Hematopoietic multipotent progenitor cell treated with erythropoietin and hydrocortisone succinate and interleukin-3 and kit ligand, for 6 days (in vitro differentiated cells): Measurements from ENCODE around the gene CES4A.
A peak's percentile ranks its signal among the peaks of the same experiment; 100 is the strongest.
"Not testable (repeated sequence)": the region's sequence is repeated elsewhere in the genome, so short reads cannot be mapped to it uniquely, and the experiment has no call there.

Experiments used
- DNase-seq: peaks from one replicate; pipeline ENCODE4 v3.0.0-alpha.2; 2015

The CES4A gene

DNA sequence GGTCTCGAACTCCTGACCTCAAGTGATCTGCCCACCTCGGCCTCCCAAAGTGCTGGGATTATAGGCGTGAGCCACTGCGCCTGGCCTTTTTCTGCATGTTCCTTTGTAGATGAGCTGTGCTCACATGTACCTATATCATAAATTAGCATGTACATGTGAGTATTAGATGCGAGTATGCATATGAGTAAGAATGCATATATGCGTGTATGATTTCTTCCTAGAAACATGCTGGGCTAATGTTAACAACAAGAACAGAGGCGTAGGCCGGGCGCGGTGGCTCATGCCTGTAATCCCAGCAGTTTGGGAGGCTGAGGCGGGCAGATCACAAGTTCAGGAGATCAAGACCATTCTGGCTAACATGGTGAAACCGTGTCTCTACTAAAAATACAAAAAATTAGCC lies 5.2 kb downstream of the CES4A start:
- DNase-seq = not testable (repeated sequence)

GRCh38 chr16:66996324-66996982 lies 8.1 kb downstream of the CES4A start:
- DNase-seq = no peak

GRCh38 chr16:66996983-66997358 lies 8.6 kb downstream of the CES4A start:
- no peak for DNase-seq

GRCh38 chr16:67000384-67001351 lies 12.3 kb downstream of the CES4A start:
- peak; percentile 55 for DNase-seq

DNA sequence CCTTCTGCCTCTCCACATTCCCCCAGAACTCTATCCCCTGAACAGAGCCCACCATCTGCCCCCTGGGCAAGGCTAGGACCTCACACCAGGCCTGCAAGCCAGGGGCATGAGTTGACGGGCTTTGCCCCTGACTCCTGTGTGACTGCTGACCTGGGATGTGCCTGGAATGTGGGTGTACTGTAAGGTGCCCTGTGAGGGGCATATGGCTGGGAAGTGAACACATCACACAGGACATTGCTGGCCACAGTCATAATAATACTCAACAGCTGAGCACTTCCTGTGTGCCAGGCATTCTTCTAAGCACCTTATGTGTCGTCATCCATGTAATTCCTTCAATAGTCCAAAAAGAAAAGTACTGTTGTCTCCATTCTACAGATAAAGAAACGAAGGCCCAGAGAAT lies 13.3 kb downstream of the CES4A start:
- DNase-seq = no peak

DNA sequence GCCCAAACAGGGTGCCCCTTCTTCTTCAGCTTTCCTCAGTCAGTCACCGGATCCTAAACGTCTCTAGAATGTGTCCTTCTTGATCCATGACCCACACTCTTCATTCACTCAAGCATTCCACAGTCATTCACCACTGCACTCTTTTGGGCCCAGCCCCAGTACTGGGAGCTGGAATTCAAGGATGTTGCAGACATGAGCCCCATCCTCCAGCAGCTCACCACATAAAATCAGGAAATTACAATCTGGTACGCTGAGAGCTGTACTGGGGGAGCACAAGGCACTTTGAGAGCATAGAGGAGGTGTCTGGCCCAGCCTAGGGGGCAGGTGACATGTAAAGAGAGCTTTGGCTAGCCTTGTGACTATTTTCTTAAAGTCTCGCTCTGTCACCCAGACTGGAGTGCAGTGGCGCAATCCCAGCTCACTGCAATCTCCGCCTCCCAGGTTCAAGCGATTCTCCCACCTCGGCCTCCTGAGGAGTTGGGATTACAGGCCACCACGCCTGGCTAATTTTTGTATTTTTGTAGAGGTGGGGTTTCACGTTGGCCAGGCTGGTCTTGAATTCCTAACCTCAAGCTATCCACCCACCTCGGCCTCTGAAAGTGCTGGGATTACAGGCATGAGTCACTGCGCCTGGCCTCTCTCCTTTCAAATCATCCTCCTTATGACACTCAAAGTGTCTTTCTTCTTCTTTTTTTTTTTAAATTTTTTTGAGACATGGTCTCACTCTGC lies 18.7 kb downstream of the CES4A start:
- no peak for DNase-seq

GRCh38 chr16:67009158-67009557 lies 20.8 kb downstream of the CES4A start:
- no peak for DNase-seq

- no peak for DNase-seq
Measured at GRCh38 chr16:67011274-67011673, 22.9 kb downstream of the CES4A start.

GRCh38 chr16:67013233-67013822 lies 24.9 kb downstream of the CES4A start:
- no peak for DNase-seq

DNA sequence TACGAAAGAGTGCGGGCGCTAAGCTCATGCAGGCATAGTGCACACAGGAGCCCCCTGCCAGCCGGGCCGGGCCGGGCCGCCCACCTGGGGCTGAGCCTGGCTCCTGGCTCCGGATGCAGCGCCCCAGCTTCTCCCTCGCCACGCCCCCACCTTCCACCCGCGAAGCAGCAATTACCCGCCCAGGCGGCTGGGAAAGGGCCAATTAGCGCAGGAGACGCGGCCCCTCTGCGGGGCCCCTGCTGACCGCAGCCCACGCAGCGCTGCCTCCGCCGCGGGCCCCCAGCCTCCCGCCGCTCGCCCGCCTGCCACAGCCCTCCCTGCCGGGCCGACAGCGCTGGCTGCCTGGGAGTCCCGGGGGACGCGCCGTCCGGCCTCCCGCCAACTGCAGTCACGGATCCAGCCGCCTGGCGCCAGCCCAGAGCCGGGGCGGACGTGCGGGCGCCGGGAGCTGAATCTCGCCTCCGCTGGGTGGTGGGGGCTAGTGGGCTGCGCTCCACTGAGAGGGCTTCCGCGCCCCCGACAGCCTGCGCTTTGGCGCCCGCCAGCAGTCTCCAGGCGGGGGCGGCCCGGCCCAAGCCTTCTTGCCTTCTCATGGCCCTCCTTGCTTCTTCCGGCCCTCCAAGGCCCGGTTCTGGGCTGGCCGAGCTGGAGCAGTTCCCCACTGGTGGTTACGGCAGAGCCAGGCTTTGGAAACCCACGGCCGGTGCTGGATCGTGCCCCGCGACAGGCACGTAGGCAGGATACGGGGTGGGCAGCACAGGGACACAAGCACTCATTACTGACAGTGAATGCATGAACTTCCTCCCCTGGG lies 25.6 kb downstream of the CES4A start:
- peak; percentile 60 for DNase-seq

DNA sequence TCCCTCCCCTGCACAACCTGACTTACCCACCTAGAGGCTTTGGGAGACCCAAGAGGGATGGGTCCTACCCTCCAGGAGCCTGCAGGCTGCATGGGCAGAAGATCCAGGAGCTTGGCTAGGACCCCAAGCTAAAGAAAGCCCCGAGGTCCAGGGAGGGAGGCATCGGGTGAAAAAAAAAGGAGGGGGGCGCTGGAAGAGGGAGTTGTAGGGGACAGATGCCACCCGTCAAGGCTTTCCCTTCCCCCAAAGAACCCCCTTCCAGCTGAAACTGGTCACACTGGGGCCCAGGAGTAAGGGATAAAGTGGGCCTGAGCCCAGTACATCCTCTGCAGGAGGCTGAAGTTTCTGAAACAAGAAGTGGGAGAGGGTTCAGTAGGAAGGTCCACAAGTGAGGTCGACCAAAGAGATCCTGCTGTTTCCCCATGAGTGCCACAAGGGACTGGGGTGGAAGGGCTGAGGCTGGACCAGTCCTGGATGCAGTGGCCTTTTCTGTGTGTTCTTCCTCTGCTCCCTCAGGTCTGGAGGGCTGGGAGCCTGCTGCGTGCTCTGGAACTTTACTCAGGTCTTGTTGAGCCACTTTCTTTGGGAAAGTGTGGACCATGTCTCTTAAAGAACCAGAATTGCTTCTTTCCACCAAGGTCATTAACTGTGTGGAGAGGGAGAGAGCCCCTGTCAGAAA lies 26.4 kb downstream of the CES4A start:
- no peak for DNase-seq

GRCh38 chr16:67015313-67015731 lies 26.9 kb downstream of the CES4A start:
- peak; percentile 32 for DNase-seq

GRCh38 chr16:67016143-67016542 lies 27.8 kb downstream of the CES4A start:
- no peak for DNase-seq

DNA sequence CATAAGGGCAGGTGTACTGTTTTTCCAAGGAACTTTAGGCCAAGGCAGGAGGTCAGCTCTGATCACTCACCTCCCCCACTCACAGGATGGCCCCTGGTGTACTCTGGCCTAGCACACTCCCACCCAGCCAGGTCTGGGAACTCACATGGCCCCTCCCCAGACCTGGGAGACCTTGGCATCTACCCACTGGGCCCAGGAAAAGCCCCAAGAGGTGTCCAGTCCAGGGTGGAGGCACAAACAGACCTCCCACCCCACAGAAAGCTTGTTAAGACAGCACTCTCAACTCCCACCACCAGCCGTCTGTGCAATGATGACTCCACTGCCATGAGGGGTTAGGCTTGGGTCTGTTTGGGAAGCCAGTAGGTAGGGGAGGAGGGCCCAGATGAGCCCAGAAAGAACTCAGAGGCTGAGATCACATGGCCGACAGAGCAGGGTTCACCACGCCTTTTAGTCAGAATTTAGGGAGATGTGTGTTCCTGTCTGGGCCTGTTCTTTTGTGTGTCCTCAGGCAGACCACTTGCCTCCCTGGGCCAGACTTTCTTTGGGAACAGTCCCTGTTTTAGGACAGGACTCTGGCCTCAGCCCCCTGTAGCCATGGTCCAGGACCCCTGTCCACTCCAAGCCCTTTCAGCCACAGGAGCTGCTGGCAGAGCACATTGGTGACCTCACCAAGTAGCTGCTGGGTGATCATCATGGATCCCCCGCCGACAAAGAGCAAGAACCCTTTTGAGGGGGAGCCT lies 28.5 kb downstream of the CES4A start:
- no peak for DNase-seq

DNA sequence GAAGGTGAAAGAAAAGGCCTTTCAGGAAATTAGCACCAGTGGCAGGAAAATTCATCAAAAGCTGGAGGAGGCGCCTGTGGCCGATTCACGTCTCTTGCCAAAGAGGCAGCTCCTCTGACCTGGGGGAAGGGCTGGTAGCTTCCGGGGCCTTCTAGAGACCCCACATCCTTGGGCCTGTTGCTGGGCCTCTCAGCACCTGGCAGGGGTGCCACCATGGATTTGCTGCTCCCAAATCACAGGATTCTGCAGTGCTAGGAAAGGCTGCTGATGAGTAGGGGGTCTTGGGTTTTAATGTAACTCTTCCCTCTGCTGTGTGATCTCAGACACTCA lies 29.0 kb downstream of the CES4A start:
- DNase-seq = no peak

GRCh38 chr16:67017810-67018488 lies 29.6 kb downstream of the CES4A start:
- peak; percentile 95 for DNase-seq

GRCh38 chr16:67019171-67019570 lies 30.8 kb downstream of the CES4A start:
- DNase-seq = no peak

DNA sequence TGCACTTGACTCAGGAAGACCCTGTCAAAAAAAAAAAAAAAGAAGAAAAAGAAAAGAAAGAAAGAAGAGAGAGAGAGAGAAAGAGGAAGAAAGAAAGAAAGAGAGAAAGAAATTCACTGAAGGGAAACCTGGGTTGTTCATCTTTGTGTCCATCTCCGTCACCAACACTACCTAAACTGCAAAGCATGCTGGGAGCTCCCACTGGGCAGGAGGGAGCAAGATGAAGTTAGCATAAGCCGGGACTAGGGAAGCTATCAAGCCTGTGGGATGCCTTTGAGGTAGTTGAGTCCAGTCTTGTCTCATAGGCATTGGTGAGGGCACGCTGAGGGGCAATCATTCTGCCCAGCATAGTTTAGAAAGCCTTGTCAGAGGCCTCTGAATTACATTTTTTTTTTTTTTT lies 32.9 kb downstream of the CES4A start:
- no peak for DNase-seq

- DNase-seq = no peak
Measured at GRCh38 chr16:67022531-67023214, 34.3 kb downstream of the CES4A start.

- no peak for DNase-seq
Measured at GRCh38 chr16:67023689-67024088, 35.3 kb downstream of the CES4A start.
